Measurements from ENCODE around the gene SPECC1L. TPM values are rescaled to one million over a fixed set of nuclear protein-coding genes. Genes with fewer than 3 reads are reported as not detected.
A peak's percentile ranks its signal among the peaks of the same experiment; 100 is the strongest.
"Not testable (repeated sequence)": the region's sequence is repeated elsewhere in the genome, so short reads cannot be mapped to it uniquely, and the experiment has no call there.

SPECC1L gene
- total RNA-seq, 5 donors from 2014 or later (not counting 1 experiment from before 2014, with no cell fraction given) = 45.3 to 64.0 (median 54.5) TPM

GRCh38 chr22:24265734-24266133 lies 4.9 kb upstream of the SPECC1L start:
- Mint-ChIP-seq H3K36me3 (no peaks in the 10 kb centered on the region), H3K4me3 (no peak overlapping the region), H3K27ac (no peak overlapping the region), H3K9me3 (no peaks in the 10 kb centered on the region), H3K4me1 (peaks cover 0 to 4% (median 4%) of the 10 kb centered on the region in 3 donors), H3K27me3 (no peaks in the 10 kb centered on the region)
- DNase-seq (no peak), ATAC-seq (replicated peaks in 1 of 4) (no peak)
- Histone ChIP-seq H3K4me1 (ENCODE audit: control insufficient read depth in 1 of 2, extremely low read depth in 1 of 2, insufficient read depth in 2 of 2, low read length in 2 of 2) (no peaks in the 10 kb centered on the region), H3K36me3 (ENCODE audit: control insufficient read depth in 2 of 2, extremely low read depth in 1 of 2, insufficient read depth in 1 of 2, low read length in 1 of 2) (no peaks in the 10 kb centered on the region), H3K27ac (ENCODE audit: low read length) (no peak overlapping the region), H3K9me3 (no peaks in the 10 kb centered on the region), H3K27me3 (replicated peaks in 1 of 2; ENCODE audit: control insufficient read depth in 2 of 2, extremely low read depth in 1 of 2, insufficient read depth in 2 of 2, low read length in 1 of 2) (no peaks in the 10 kb centered on the region), H3K4me3 (ENCODE audit: control insufficient read depth in 1 of 2, extremely low read depth in 1 of 2, low read length in 1 of 2) (no peak overlapping the region)
- POLR2A ChIA-PET = no interaction called here
- CTCF ChIA-PET = no interaction called here

- WGBS (ENCODE audit: insufficient coverage) = no CpG with 5 or more reads among the region's 6 CpGs
Observed at GRCh38 chr22:24266495-24266894, 4.1 kb upstream of the SPECC1L start.

GRCh38 chr22:24271386-24271854 lies 789 bp downstream of the SPECC1L start:
- H3K36me3 ChIP-seq (ENCODE audit: control insufficient read depth in 2 of 2, extremely low read depth in 1 of 2, insufficient read depth in 1 of 2, low read length in 1 of 2) = no peaks in the 10 kb centered on the region
- H3K27ac Mint-ChIP-seq = peak overlapping the region; percentile 57 to 61

More at GRCh38 chr22:24266495-24266894, 4.1 kb upstream of the SPECC1L start:
- H3K27me3 ChIP-seq (replicated peaks in 1 of 2; ENCODE audit: control insufficient read depth in 2 of 2, extremely low read depth in 1 of 2, insufficient read depth in 2 of 2, low read length in 1 of 2); H3K27me3 Mint-ChIP-seq; H3K4me1 ChIP-seq (ENCODE audit: control insufficient read depth in 1 of 2, extremely low read depth in 1 of 2, insufficient read depth in 2 of 2, low read length in 2 of 2); H3K4me1 Mint-ChIP-seq; H3K36me3 ChIP-seq (ENCODE audit: control insufficient read depth in 2 of 2, extremely low read depth in 1 of 2, insufficient read depth in 1 of 2, low read length in 1 of 2); POLR2A ChIA-PET; H3K4me3 Mint-ChIP-seq; ATAC-seq (replicated peaks in 1 of 4); CTCF ChIA-PET; H3K9me3 Mint-ChIP-seq; DNase-seq; H3K4me3 ChIP-seq (ENCODE audit: control insufficient read depth in 1 of 2, extremely low read depth in 1 of 2, low read length in 1 of 2); H3K27ac Mint-ChIP-seq; H3K27ac ChIP-seq (ENCODE audit: low read length); H3K36me3 Mint-ChIP-seq; H3K9me3 ChIP-seq: not testable (repeated sequence)

GRCh38 chr22:24273031-24273430 lies 2.4 kb downstream of the SPECC1L start:
- H3K27me3 ChIP-seq (replicated peaks in 1 of 2; ENCODE audit: control insufficient read depth in 2 of 2, extremely low read depth in 1 of 2, insufficient read depth in 2 of 2, low read length in 1 of 2); H3K9me3 ChIP-seq; POLR2A ChIA-PET; H3K27ac ChIP-seq (ENCODE audit: low read length); DNase-seq; ATAC-seq (replicated peaks in 1 of 4); H3K9me3 Mint-ChIP-seq; CTCF ChIA-PET; H3K36me3 ChIP-seq (ENCODE audit: control insufficient read depth in 2 of 2, extremely low read depth in 1 of 2, insufficient read depth in 1 of 2, low read length in 1 of 2); H3K36me3 Mint-ChIP-seq; H3K4me3 ChIP-seq (ENCODE audit: control insufficient read depth in 1 of 2, extremely low read depth in 1 of 2, low read length in 1 of 2); H3K27me3 Mint-ChIP-seq; H3K27ac Mint-ChIP-seq: not testable (repeated sequence)
- Mint-ChIP-seq H3K4me1 (peaks cover 49 to 53% (median 50%) of the 10 kb centered on the region in 3 donors), H3K4me3 (peak overlapping the region in 2 of 3 donors; percentile 4 to 85)
- peaks cover 10 to 16% of the 10 kb centered on the region in 2 experiments for H3K4me1 ChIP-seq (ENCODE audit: control insufficient read depth in 1 of 2, extremely low read depth in 1 of 2, insufficient read depth in 2 of 2, low read length in 2 of 2)
- no CpG with 5 or more reads among the region's 2 CpGs for WGBS (ENCODE audit: insufficient coverage)

More at GRCh38 chr22:24271386-24271854, 789 bp downstream of the SPECC1L start:
- ChIA-PET POLR2A (no interaction called here), CTCF (interaction anchor here in 1 of 2 donors (1.0 kb wide), 1 partner anchor 14 kb away, joined by 4 read pairs; no protein-coding TSS in a partner anchor)
- Mint-ChIP-seq H3K4me1 (peaks cover 39 to 46% (median 44%) of the 10 kb centered on the region in 3 donors), H3K9me3 (no peaks in the 10 kb centered on the region), H3K27me3 (no peaks in the 10 kb centered on the region), H3K4me3 (peak overlapping the region; percentile 85 to 87 (median 85)), H3K36me3 (no peaks in the 10 kb centered on the region)
- WGBS (ENCODE audit: insufficient coverage) = 5% methylated on average over 22 of the region's 25 CpGs
- peak overlapping the region; percentile 70 for H3K27ac ChIP-seq (ENCODE audit: low read length)
- H3K9me3 ChIP-seq = no peaks in the 10 kb centered on the region
- DNase-seq (peak in 1 of 35 experiments; percentile 4), ATAC-seq (replicated peaks in 1 of 4) (no peak)
- no peaks in the 10 kb centered on the region for H3K27me3 ChIP-seq (replicated peaks in 1 of 2; ENCODE audit: control insufficient read depth in 2 of 2, extremely low read depth in 1 of 2, insufficient read depth in 2 of 2, low read length in 1 of 2)
- peaks cover 10 to 16% of the 10 kb centered on the region in 2 experiments for H3K4me1 ChIP-seq (ENCODE audit: control insufficient read depth in 1 of 2, extremely low read depth in 1 of 2, insufficient read depth in 2 of 2, low read length in 2 of 2)
- H3K4me3 ChIP-seq (ENCODE audit: control insufficient read depth in 1 of 2, extremely low read depth in 1 of 2, low read length in 1 of 2) = peak overlapping the region; percentile 85 to 97

GRCh38 chr22:24273906-24274305 lies 3.3 kb downstream of the SPECC1L start:
- H3K9me3 Mint-ChIP-seq; H3K4me3 ChIP-seq (ENCODE audit: control insufficient read depth in 1 of 2, extremely low read depth in 1 of 2, low read length in 1 of 2); ATAC-seq (replicated peaks in 1 of 4); H3K9me3 ChIP-seq; H3K27ac Mint-ChIP-seq; POLR2A ChIA-PET; H3K27ac ChIP-seq (ENCODE audit: low read length); H3K27me3 ChIP-seq (replicated peaks in 1 of 2; ENCODE audit: control insufficient read depth in 2 of 2, extremely low read depth in 1 of 2, insufficient read depth in 2 of 2, low read length in 1 of 2); H3K4me3 Mint-ChIP-seq; H3K27me3 Mint-ChIP-seq; DNase-seq; H3K36me3 ChIP-seq (ENCODE audit: control insufficient read depth in 2 of 2, extremely low read depth in 1 of 2, insufficient read depth in 1 of 2, low read length in 1 of 2); CTCF ChIA-PET; H3K36me3 Mint-ChIP-seq: not testable (repeated sequence)
- WGBS (ENCODE audit: insufficient coverage) = 100% methylated on average over 2 of the region's 4 CpGs
- peaks cover 50 to 56% (median 53%) of the 10 kb centered on the region in 3 donors for H3K4me1 Mint-ChIP-seq
- H3K4me1 ChIP-seq (ENCODE audit: control insufficient read depth in 1 of 2, extremely low read depth in 1 of 2, insufficient read depth in 2 of 2, low read length in 2 of 2) = peaks cover 10 to 16% of the 10 kb centered on the region in 2 experiments

GRCh38 chr22:24274696-24275405 lies 4.2 kb downstream of the SPECC1L start:
- not testable (repeated sequence) for H3K9me3 Mint-ChIP-seq, H3K9me3 ChIP-seq
- CTCF ChIA-PET = interaction anchor here in 1 of 2 donors (0.6 kb wide), 1 partner anchor 29 kb away, joined by 3 read pairs; no protein-coding TSS in a partner anchor

More at GRCh38 chr22:24274696-24275405, 4.2 kb downstream of the SPECC1L start:
- H3K27me3 Mint-ChIP-seq; H3K36me3 ChIP-seq (ENCODE audit: control insufficient read depth in 2 of 2, extremely low read depth in 1 of 2, insufficient read depth in 1 of 2, low read length in 1 of 2); H3K4me3 Mint-ChIP-seq; H3K27me3 ChIP-seq (replicated peaks in 1 of 2; ENCODE audit: control insufficient read depth in 2 of 2, extremely low read depth in 1 of 2, insufficient read depth in 2 of 2, low read length in 1 of 2); DNase-seq; ATAC-seq (replicated peaks in 1 of 4); H3K4me3 ChIP-seq (ENCODE audit: control insufficient read depth in 1 of 2, extremely low read depth in 1 of 2, low read length in 1 of 2); H3K36me3 Mint-ChIP-seq; POLR2A ChIA-PET; H3K27ac ChIP-seq (ENCODE audit: low read length): not testable (repeated sequence)
- Mint-ChIP-seq H3K27ac (peak overlapping the region in 1 of 2 donors; percentile 48), H3K4me1 (peaks cover 54 to 62% (median 59%) of the 10 kb centered on the region in 3 donors)
- WGBS (ENCODE audit: insufficient coverage) = 86% methylated on average over 1 of the region's 7 CpGs
- H3K4me1 ChIP-seq (ENCODE audit: control insufficient read depth in 1 of 2, extremely low read depth in 1 of 2, insufficient read depth in 2 of 2, low read length in 2 of 2) = peaks cover 10 to 16% of the 10 kb centered on the region in 2 experiments
